Thoracic aorta (tissue), 2 donors: Measurements from ENCODE around the gene EMP3. TPM values are rescaled to one million over a fixed set of nuclear protein-coding genes. Genes with fewer than 3 reads are reported as not detected.

ENCODE experiments used
- ATAC-seq: fragments of 150-250 bp; one replicate; pipeline ENCODE4 v1.8.0; 2017; ENCODE audit warnings: low read depth; ENCODE audit not compliant: insufficient number of reproducible peaks, low FRiP score
- DNase-seq: peaks from one replicate; pipeline ENCODE4 v3.0.0-alpha.2; 2020; ENCODE audit warnings: low spot score
- H3K27ac ChIP-seq, 2 donors: fragments of 200-600 bp; sonication (generic); 1 replicate in 1 of 2; 2 replicates in 1 of 2; pipeline ENCODE4 v1.5.1; 2016; ENCODE audit warnings: mild to moderate bottlenecking in 2 of 2, moderate library complexity in 2 of 2
- H3K27me3 ChIP-seq: fragments of 200-600 bp; sonication (generic); replicated peaks from 2 replicates; pipeline ENCODE4 v1.6.0; 2016; ENCODE audit warnings: mild to moderate bottlenecking; ENCODE audit not compliant: insufficient read depth
- H3K36me3 ChIP-seq: fragments of 200-600 bp; sonication (generic); one replicate; pipeline ENCODE4 v1.5.1; 2016
- H3K4me1 ChIP-seq, 2 donors: fragments of 200-600 bp; sonication (generic); 1 replicate in 1 of 2; 2 replicates in 1 of 2; pipeline versions ENCODE4 v1.5.1 to v1.6.0; 2016; ENCODE audit warnings: low read depth in 2 of 2, mild to moderate bottlenecking in 1 of 2; ENCODE audit not compliant: control insufficient read depth in 1 of 2
- H3K4me3 ChIP-seq: fragments of 200-600 bp; sonication (generic); 2 replicates; pipeline ENCODE4 v1.5.1; 2016; ENCODE audit warnings: mild to moderate bottlenecking
- H3K9me3 ChIP-seq: fragments of 200-600 bp; sonication (generic); 2 replicates; pipeline ENCODE4 v1.5.1; 2016
- total RNA-seq, 2 donors: library from RNA; depleted of rRNA; stranded (reverse); fragments of >200 nt; gene quantifications; one replicate each; pipeline versions ENCODE4 v1.1.0 to v1.2.3, GENCODE V29; 2016
- TF ChIP-seq, protein P1 (sequence below): fragments of 200-600 bp; sonication (generic); IDR thresholded peaks from one replicate; pipeline ENCODE4 v1.5.1; 2019; ENCODE audit warnings: antibody characterized with exemption

EMP3 gene
- total RNA-seq, 2 donors from 2014 or later, result 61.7 to 95.7 TPM

GRCh38 chr19:48362716-48363499 is 37.6 kb downstream of the EMP3 start:
- TF ChIP-seq, protein P1, sequence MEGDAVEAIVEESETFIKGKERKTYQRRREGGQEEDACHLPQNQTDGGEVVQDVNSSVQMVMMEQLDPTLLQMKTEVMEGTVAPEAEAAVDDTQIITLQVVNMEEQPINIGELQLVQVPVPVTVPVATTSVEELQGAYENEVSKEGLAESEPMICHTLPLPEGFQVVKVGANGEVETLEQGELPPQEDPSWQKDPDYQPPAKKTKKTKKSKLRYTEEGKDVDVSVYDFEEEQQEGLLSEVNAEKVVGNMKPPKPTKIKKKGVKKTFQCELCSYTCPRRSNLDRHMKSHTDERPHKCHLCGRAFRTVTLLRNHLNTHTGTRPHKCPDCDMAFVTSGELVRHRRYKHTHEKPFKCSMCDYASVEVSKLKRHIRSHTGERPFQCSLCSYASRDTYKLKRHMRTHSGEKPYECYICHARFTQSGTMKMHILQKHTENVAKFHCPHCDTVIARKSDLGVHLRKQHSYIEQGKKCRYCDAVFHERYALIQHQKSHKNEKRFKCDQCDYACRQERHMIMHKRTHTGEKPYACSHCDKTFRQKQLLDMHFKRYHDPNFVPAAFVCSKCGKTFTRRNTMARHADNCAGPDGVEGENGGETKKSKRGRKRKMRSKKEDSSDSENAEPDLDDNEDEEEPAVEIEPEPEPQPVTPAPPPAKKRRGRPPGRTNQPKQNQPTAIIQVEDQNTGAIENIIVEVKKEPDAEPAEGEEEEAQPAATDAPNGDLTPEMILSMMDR, result no peak
- peak overlapping the region; percentile 91 to 98 for H3K27ac ChIP-seq
- H3K9me3 ChIP-seq, result no peaks in the 10 kb centered on the region
- H3K36me3 ChIP-seq, result no peaks in the 10 kb centered on the region
- peak overlapping the region; percentile 82 for H3K4me3 ChIP-seq
- H3K27me3 ChIP-seq, result no peaks in the 10 kb centered on the region
- peak; percentile 81 for DNase-seq
- peaks cover 0 to 4% of the 10 kb centered on the region in 2 donors for H3K4me1 ChIP-seq
- peak; percentile 63 for ATAC-seq

GRCh38 chr19:48363500-48363809 is 38.1 kb downstream of the EMP3 start:
- peak overlapping the region; percentile 91 to 98 for H3K27ac ChIP-seq
- DNase-seq (no peak), ATAC-seq (peak; percentile 3)
- H3K36me3 ChIP-seq, result no peaks in the 10 kb centered on the region
- peaks cover 0 to 4% of the 10 kb centered on the region in 2 donors for H3K4me1 ChIP-seq
- no peaks in the 10 kb centered on the region for H3K27me3 ChIP-seq
- no peaks in the 10 kb centered on the region for H3K9me3 ChIP-seq
- TF ChIP-seq, protein P1, result no peak
- H3K4me3 ChIP-seq, result peak overlapping the region; percentile 82

DNA sequence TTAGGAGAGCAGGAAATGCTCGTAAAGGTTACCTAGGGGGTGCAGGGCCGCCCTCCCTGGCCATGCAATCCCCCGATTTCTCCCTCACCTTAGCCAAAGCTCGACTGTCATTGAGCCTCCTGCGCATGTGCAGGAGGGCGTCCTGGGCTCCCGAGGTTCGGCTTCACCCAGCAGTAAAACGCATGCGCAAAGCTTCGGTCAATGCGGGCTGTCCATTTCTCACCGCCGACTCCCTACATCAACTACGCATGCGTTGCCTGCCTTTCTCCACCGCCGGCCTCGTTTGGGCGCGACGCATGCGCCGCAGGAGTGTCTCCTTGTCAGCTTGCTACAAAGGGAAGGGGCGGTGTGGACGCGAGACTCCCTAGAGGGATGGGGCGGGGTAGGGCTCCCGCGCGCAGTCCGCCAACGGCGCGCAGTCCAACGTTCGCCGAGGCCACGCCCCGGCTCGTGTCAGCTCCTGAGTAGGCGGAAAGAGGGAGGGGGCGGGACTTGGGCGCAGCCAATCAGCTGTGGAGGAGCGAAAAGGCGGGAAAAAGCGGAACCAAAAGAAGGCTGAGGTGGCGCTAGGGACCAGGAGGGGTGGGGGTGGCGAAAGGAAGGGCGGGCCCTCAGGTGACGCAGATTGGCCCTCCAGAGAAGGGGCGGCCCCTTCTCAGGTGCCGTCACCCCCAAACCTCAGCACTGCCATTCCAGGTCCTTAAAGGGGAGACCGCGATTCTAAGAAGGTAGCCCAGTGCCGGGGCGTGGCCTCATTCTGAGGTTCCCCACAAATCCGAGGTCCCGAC is 38.7 kb downstream of the EMP3 start, which contains the start of the genes SYNGR4 and TMEM143:
SYNGR4 (plus strand) TSS at position 558 of the 788 bp plus-strand sequence. CDS start 1,476 bp downstream, outside the sequence.
TMEM143 (minus strand) TSS at position 131 of the 788 bp plus-strand sequence; CDS start at position 111, 20 bp downstream.
- TF ChIP-seq, protein P1, result peak; percentile 6
- ATAC-seq (peak; percentile 93), DNase-seq (peak; percentile 93)
- Histone ChIP-seq H3K9me3 (no peaks in the 10 kb centered on the region), H3K4me3 (peak within 1 kb of the TSS; percentile 82), H3K4me1 (peaks cover 0 to 4% of the 10 kb centered on the region in 2 donors), H3K36me3 (no peaks in the 10 kb centered on the region), H3K27me3 (no peaks in the 10 kb centered on the region), H3K27ac (peak within 1 kb of the TSS; percentile 91 to 98)

DNA sequence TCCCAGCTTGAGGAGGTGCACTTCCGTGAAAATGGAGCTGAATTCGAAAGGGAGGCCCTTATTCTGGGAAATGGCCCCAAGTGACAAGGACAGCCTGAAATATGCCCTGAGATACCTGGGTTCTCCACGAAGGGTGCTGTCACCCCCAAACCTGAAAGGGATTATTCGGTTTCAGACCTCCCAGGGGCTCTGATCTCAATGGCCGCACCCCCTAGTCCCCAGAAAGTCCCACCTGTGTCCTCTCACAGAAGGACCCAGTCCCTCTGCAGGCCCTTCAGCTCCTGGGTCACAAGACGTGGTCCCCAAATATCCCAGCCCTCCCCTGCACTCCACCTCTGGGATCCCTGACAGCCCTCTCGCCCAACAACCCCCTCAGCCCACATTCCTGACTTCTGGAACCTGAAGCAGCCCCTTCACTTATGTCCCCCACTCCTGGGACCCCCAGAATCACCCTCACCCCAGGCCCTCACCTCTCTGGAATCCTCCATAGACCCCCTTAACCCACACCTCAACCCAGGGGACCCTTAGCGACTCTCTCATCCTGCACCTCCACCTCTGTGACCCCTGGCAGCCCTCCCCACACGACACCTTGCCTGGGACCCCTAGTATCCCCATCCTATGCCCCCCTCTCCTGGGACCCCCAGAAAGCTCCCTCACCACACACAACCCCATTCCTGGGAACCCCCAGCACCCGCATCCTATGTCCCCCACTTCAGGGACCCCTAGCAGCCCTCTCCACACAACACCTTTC is 39.4 kb downstream of the EMP3 start:
- peak overlapping the region; percentile 82 for H3K4me3 ChIP-seq

More for the DNA sequence above, 39.4 kb downstream of the EMP3 start:
- Histone ChIP-seq H3K9me3 (no peaks in the 10 kb centered on the region), H3K27ac (no peak overlapping the region), H3K36me3 (no peaks in the 10 kb centered on the region), H3K4me1 (peaks cover 0 to 4% of the 10 kb centered on the region in 2 donors), H3K27me3 (no peaks in the 10 kb centered on the region)
- TF ChIP-seq, protein P1, result peak; percentile 4
- DNase-seq (no peak), ATAC-seq (peak; percentile 7)
